HEK293T (cell line): ENCODE data around the gene JAK3.

Experiments used
- FOXA1 ChIP-seq: fragments of 450-650 bp; IDR thresholded peaks from 2 replicates; pipeline ENCODE4 v1.6.1; 2016; ENCODE audit warnings: mild to moderate bottlenecking
- NFRKB ChIP-seq: fragments of 450-650 bp; IDR thresholded peaks from 2 replicates; pipeline ENCODE4 v1.6.1; 2016; ENCODE audit warnings: mild to moderate bottlenecking, moderate library complexity
- SP1 ChIP-seq: fragments of 450-650 bp; IDR thresholded peaks from 2 replicates; pipeline ENCODE4 v1.6.1; 2017
- SUZ12 ChIP-seq: fragments of 450-650 bp; IDR thresholded peaks from 2 replicates; pipeline ENCODE4 v1.6.1; 2016; ENCODE audit warnings: mild to moderate bottlenecking
- TARDBP ChIP-seq: fragments of 450-650 bp; IDR thresholded peaks from 2 replicates; pipeline ENCODE4 v1.6.1; 2016

- TF ChIP-seq TARDBP (no peak), SUZ12 (no peak), NFRKB (no peak), SP1 (no peak), FOXA1 (no peak)
Measured at GRCh38 chr19:17843908-17844490, 3.8 kb downstream of the JAK3 start.
